A673 (cell line): ENCODE measurements around the gene BNIPL. TPM values are rescaled to one million over a fixed set of nuclear protein-coding genes. Genes with fewer than 3 reads are reported as not detected.

ENCODE experiments used
- BruUV-seq: library from RNA; stranded (reverse); fragments of 400-500 nt; replicated peaks from 2 replicates; lab custom pipeline; 2021; lab: Mats Ljungman, UMichigan
- CTCF ChIA-PET: fragments of 300-600 bp; sonication (Branson Sonifier 250); formaldehyde crosslinking; loops from one replicate; lab custom pipeline; 2022; ENCODE audit warnings: antibody characterized with exemption; lab: Charles Lee
- POLR2A ChIA-PET: fragments of 300-600 bp; sonication (Branson Sonifier 250); formaldehyde crosslinking; loops from one replicate; lab custom pipeline; 2022; ENCODE audit warnings: antibody characterized with exemption; ENCODE audit not compliant: low non-redundant PET; lab: Charles Lee
- DNase-seq: peaks from one replicate; pipeline ENCODE4 v3.0.0-alpha.2; 2015; ENCODE audit warnings: low spot score
- H3K27ac ChIP-seq: fragments of 200-600 bp; sonication (generic); 2 replicates; pipeline ENCODE4 v1.5.1; 2016; ENCODE audit warnings: mixed run types, low read depth, mild to moderate bottlenecking, mixed read lengths, antibody characterized with exemption, low read length; ENCODE audit not compliant: poor library complexity, severe bottlenecking
- H3K27me3 ChIP-seq: fragments of 200-600 bp; sonication (generic); replicated peaks from 2 replicates; pipeline ENCODE4 v1.6.1; 2017; ENCODE audit warnings: mixed run types, low read depth, mild to moderate bottlenecking, mixed read lengths, antibody characterized with exemption, low read length; ENCODE audit not compliant: insufficient read depth, poor library complexity
- H3K36me3 ChIP-seq: fragments of 200-600 bp; sonication (generic); 2 replicates; pipeline ENCODE4 v1.6.1; 2016; ENCODE audit warnings: mixed run types, mild to moderate bottlenecking, mixed read lengths, antibody characterized with exemption, low read length; ENCODE audit not compliant: insufficient read depth, poor library complexity, severe bottlenecking
- H3K4me1 ChIP-seq: fragments of 200-600 bp; sonication (generic); 2 replicates; pipeline ENCODE4 v1.6.1; 2017; ENCODE audit warnings: mixed run types, mild to moderate bottlenecking, mixed read lengths, antibody characterized with exemption, low read length; ENCODE audit not compliant: insufficient read depth, poor library complexity, severe bottlenecking
- H3K4me3 ChIP-seq: fragments of 200-600 bp; sonication (generic); 2 replicates; pipeline ENCODE4 v1.5.1; 2016; ENCODE audit warnings: low read depth, mixed run types, mild to moderate bottlenecking, mixed read lengths, low read length; ENCODE audit not compliant: poor library complexity, severe bottlenecking
- H3K9me3 ChIP-seq: fragments of 200-600 bp; sonication (generic); 2 replicates; pipeline ENCODE4 v1.6.1; 2016; ENCODE audit warnings: mixed run types, low read depth, mild to moderate bottlenecking, mixed read lengths, antibody characterized with exemption, low read length; ENCODE audit not compliant: poor library complexity, severe bottlenecking
- EZH2 ChIP-seq: fragments of 200-600 bp; sonication (generic); IDR thresholded peaks from 2 replicates; pipeline ENCODE4 v1.6.1; 2017; ENCODE audit warnings: borderline replicate concordance, low read depth, mild to moderate bottlenecking, mixed read lengths, antibody characterized with exemption, low read length; ENCODE audit not compliant: poor library complexity, severe bottlenecking
- intact Hi-C: fragments of 100-400 bp; cut with micrococcal nuclease; formaldehyde crosslinking; loops from one replicate; pipeline ENCODE4 v1.10.0; 2022; ENCODE audit not compliant: unreplicated experiment
- total RNA-seq: library from RNA; stranded (reverse); gene quantifications from 2 replicates; pipeline ENCODE4 v1.2.3, GENCODE V29; 2021
- TF ChIP-seq, protein P1 (sequence below): fragments of 300-800, 200-600 bp; sonication (generic); conservative IDR thresholded peaks from 2 replicates; pipeline ENCODE4 v1.5.1; 2017; ENCODE audit warnings: low read depth, mild to moderate bottlenecking, antibody characterized with exemption, low read length, moderate library complexity, mixed read lengths

BNIPL gene
- total RNA-seq, 1 experiment from 2014 or later = 3.5 TPM

DNA sequence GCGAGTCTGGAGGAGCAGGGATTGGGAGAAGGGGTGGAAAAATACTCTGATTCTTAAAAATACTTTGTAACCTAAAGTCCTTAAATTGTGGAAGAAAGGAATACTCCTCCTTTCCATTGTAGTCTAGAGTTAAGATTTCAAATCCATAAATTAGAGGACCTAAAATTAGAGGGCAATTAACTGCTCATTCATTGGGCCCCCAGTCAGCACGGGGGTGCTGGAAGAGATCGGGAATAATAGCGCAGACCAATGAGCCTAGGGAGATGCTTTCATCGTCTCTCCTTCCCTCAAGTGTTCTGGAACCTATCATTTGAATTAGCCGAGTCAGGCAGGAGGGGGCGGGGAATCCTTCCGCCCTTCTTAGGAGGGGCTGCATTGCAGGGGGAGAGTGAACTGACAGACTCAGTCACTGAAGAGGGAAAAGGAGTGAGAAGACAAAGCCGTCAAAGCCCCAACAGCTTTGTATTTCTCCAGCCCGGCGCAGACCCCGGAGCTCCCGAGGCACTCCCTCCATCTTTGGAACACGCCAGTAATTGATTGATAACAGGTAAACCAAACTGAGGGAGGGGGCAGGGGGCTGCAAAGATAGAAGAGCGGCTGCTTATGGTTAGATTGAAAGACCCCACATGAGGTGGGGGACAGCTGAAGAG, 23.7 kb downstream of the BNIPL start, which contains the start of gene MLLT11:
MLLT11 (plus strand) TSS at position 391 of the 650 bp plus-strand sequence. CDS start 6,828 bp downstream, outside the sequence.
- ChIA-PET CTCF (interaction anchor here (1.0 kb wide), 1 partner anchor 12 kb away, joined by 4 read pairs; no protein-coding TSS in a partner anchor), POLR2A (no interaction called here)
- BruUV-seq = no TSS peak

DNA sequence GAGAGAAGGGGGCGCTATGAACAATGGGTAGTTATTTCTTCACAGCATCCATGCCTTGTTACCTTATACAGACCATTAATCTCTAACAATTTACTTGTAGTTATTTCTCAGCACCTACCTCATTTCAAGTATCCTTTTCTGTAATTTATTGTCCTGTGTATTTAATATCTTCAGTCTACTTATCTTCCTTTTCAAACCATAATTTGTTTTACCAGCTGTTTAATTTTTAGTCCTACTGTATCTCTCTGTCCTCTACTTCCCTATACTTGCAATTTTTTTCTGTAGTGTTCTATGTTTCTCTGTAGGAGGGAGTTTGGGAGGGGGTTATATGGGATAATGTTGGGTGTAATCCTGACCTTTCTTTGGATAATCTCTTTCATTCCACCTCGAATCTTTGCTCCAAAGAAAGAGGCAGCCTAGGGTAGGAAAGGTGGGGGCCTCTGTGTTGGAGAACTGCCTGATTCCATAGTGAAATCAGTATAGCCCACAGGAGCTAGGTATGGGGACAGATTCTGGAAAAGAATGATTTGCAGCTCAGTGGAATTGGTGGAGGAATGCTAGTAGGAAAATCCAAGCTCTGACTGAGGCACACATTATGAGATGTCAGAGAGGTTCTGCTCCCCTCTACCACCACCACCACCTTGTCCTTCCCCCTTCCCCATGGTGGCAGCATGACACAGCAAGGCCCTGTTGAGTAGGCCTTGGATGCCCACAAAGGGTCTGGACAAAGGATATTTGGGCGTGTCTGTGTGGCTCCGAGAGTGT, 24.5 kb downstream of the BNIPL start:
- BruUV-seq = TSS peak; percentile 64
- DNase-seq = peak; percentile 67

More for the DNA sequence above, 23.7 kb downstream of the BNIPL start, which contains the start of gene MLLT11:
- Histone ChIP-seq H3K27me3 (no peaks in the 10 kb centered on the region), H3K4me1 (peaks cover 24% of the 10 kb centered on the region), H3K9me3 (no peaks in the 10 kb centered on the region), H3K4me3 (peak within 1 kb of the TSS; percentile 99), H3K27ac (peak within 1 kb of the TSS; percentile 95), H3K36me3 (peaks cover 24% of the 10 kb centered on the region)
- intact Hi-C loops = loop anchor here (1.0 kb wide), 1 partner anchor 10 kb away; the partner anchor contains the start of gene GABPB2
- peak; percentile 96 for DNase-seq
- TF ChIP-seq, protein P1, sequence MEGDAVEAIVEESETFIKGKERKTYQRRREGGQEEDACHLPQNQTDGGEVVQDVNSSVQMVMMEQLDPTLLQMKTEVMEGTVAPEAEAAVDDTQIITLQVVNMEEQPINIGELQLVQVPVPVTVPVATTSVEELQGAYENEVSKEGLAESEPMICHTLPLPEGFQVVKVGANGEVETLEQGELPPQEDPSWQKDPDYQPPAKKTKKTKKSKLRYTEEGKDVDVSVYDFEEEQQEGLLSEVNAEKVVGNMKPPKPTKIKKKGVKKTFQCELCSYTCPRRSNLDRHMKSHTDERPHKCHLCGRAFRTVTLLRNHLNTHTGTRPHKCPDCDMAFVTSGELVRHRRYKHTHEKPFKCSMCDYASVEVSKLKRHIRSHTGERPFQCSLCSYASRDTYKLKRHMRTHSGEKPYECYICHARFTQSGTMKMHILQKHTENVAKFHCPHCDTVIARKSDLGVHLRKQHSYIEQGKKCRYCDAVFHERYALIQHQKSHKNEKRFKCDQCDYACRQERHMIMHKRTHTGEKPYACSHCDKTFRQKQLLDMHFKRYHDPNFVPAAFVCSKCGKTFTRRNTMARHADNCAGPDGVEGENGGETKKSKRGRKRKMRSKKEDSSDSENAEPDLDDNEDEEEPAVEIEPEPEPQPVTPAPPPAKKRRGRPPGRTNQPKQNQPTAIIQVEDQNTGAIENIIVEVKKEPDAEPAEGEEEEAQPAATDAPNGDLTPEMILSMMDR = no peak; the same call in 1 of the 2 replicates
- no peak for TF ChIP-seq EZH2

DNA sequence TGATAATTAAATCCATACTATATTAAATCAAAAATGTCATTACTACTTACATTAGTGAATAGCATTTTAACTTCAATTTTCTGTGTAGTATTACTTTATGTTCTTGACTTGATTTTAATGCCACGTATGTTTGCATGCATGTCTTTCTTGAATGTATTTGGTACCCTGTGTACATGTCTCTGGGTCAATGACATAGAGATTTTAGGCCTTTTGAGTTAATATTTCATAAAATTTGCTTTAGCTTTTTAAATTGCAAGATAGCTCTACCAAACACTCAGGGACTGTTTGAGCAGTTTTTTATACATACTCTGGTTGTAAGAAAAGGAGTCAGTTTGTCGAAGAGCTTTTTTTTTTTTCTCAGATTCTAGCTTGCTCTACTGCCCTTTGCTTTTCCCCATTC, 25.3 kb downstream of the BNIPL start:
- Histone ChIP-seq H3K4me1 (peaks cover 24% of the 10 kb centered on the region), H3K27ac (peak overlapping the region; percentile 95), H3K27me3 (no peaks in the 10 kb centered on the region), H3K9me3 (no peaks in the 10 kb centered on the region), H3K4me3 (peak overlapping the region; percentile 99), H3K36me3 (peaks cover 17% of the 10 kb centered on the region)
- DNase-seq = no peak
- intact Hi-C loops = no loop called here
- BruUV-seq = no TSS peak
- CTCF ChIA-PET = interaction anchor here (1.5 kb wide), 1 partner anchor 38 kb away, joined by 5 read pairs; no protein-coding TSS in a partner anchor
- TF ChIP-seq EZH2 = no peak
- TF ChIP-seq, protein P1 = no peak
- POLR2A ChIA-PET = no interaction called here

More for the DNA sequence above, 24.5 kb downstream of the BNIPL start:
- Histone ChIP-seq H3K27ac (peak overlapping the region; percentile 95), H3K4me1 (peaks cover 24% of the 10 kb centered on the region), H3K27me3 (no peaks in the 10 kb centered on the region), H3K4me3 (peak overlapping the region; percentile 99), H3K36me3 (peaks cover 19% of the 10 kb centered on the region), H3K9me3 (no peaks in the 10 kb centered on the region)
- POLR2A ChIA-PET = no interaction called here
- CTCF ChIA-PET = interaction anchor here (1.0 to 1.5 kb wide), 2 partner anchors 13 to 39 kb away, joined by 4 to 5 read pairs; no protein-coding TSS in a partner anchor
- TF ChIP-seq, protein P1 = no peak
- no peak for TF ChIP-seq EZH2
- intact Hi-C loops = loop anchor here (1.0 kb wide), 1 partner anchor 9 kb away; the partner anchor contains the start of gene GABPB2
